HG02870 (cell line): ENCODE data around the gene INO80.
"Not testable (repeated sequence)": the region's sequence is repeated elsewhere in the genome, so short reads cannot be mapped to it uniquely, and the experiment has no call there.

Experiments used
- ATAC-seq: cut with Tn5 transposase; IDR thresholded peaks from one replicate; pipeline ENCODE4 v1.9.1; 2021; ENCODE audit warnings: mild to moderate bottlenecking, moderate library complexity; ENCODE audit not compliant: unreplicated experiment

Gene INO80

GRCh38 chr15:40964006-40964405 is 152.1 kb downstream of the INO80 start:
- ATAC-seq, result no peak

- ATAC-seq, result no peak
These were observed 152.9 kb downstream of the INO80 start for GRCh38 chr15:40963201-40963600.

GRCh38 chr15:40962317-40962716 is 153.8 kb downstream of the INO80 start:
- ATAC-seq, result not testable (repeated sequence)

- not testable (repeated sequence) for ATAC-seq
These were observed 154.3 kb downstream of the INO80 start for GRCh38 chr15:40961740-40962139.

- no peak for ATAC-seq
These were observed 155.2 kb downstream of the INO80 start for GRCh38 chr15:40960925-40961324.

- ATAC-seq, result no peak
These were observed 155.8 kb downstream of the INO80 start for GRCh38 chr15:40960151-40960885.

GRCh38 chr15:40959331-40960141 is 156.5 kb downstream of the INO80 start:
- no peak for ATAC-seq

GRCh38 chr15:40958723-40959122 is 157.4 kb downstream of the INO80 start:
- ATAC-seq, result no peak

- no peak for ATAC-seq
These were observed 157.9 kb downstream of the INO80 start for GRCh38 chr15:40958146-40958545.

GRCh38 chr15:40957581-40958051 is 158.5 kb downstream of the INO80 start:
- ATAC-seq, result no peak

- no peak for ATAC-seq
These were observed 159.0 kb downstream of the INO80 start for GRCh38 chr15:40957041-40957555.

GRCh38 chr15:40956541-40956982 is 159.5 kb downstream of the INO80 start:
- no peak for ATAC-seq

- no peak for ATAC-seq
These were observed 160.0 kb downstream of the INO80 start for GRCh38 chr15:40955930-40956540.

- ATAC-seq, result no peak
These were observed 160.8 kb downstream of the INO80 start for GRCh38 chr15:40955141-40955903.

- ATAC-seq, result not testable (repeated sequence)
These were observed 161.8 kb downstream of the INO80 start for GRCh38 chr15:40954158-40954848.

GRCh38 chr15:40953713-40954074 is 162.4 kb downstream of the INO80 start:
- peak; percentile 3 for ATAC-seq

GRCh38 chr15:40952901-40953712 is 163.0 kb downstream of the INO80 start, which contains the start of gene CHAC1:
Gene CHAC1 (plus strand): TSS chr15:40953471. CDS start chr15:40953584, 113 bp downstream.
- peak; percentile 92 for ATAC-seq

- no peak for ATAC-seq
These were observed 163.7 kb downstream of the INO80 start for GRCh38 chr15:40952301-40952900.

- ATAC-seq, result no peak
These were observed 164.3 kb downstream of the INO80 start for GRCh38 chr15:40951764-40952163.
